GM18868 (cell line): ENCODE data around the gene DNAJC13.
A peak's percentile ranks its signal among the peaks of the same experiment; 100 is the strongest.

Experiments used
- ATAC-seq: cut with Tn5 transposase; IDR thresholded peaks from one replicate; pipeline ENCODE4 v1.9.1; 2021; ENCODE audit warnings: mild to moderate bottlenecking, moderate library complexity; ENCODE audit not compliant: unreplicated experiment

DNAJC13 gene

GRCh38 chr3:132457286-132457685 is 40.0 kb downstream of the DNAJC13 start:
- no peak for ATAC-seq

DNA sequence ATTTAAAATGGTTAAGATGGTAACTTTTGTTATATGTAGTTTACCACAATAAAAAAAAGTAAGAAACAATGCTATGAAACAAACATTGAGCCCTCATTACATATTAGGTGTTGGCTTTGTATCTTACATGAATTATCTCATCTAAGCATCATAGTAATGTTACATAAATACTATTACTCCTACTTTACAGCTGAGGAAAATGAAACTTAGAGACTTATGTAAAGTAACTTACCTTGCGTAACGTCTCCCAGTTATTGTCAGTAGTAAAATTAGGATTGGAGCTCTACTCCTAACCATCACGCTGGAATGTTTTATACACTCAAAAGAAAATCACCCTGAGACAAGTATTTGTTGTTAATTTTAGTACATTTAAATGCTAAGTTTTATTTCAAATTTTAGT is 42.2 kb downstream of the DNAJC13 start:
- ATAC-seq: no peak

GRCh38 chr3:132461544-132461943 is 44.2 kb downstream of the DNAJC13 start:
- no peak for ATAC-seq

- ATAC-seq: no peak
Observed at GRCh38 chr3:132464066-132464465, 46.8 kb downstream of the DNAJC13 start.

GRCh38 chr3:132469326-132469725 is 52.0 kb downstream of the DNAJC13 start:
- no peak for ATAC-seq

GRCh38 chr3:132486099-132486498 is 68.8 kb downstream of the DNAJC13 start:
- no peak for ATAC-seq

- no peak for ATAC-seq
Observed at GRCh38 chr3:132488151-132488550, 70.8 kb downstream of the DNAJC13 start.

GRCh38 chr3:132499071-132499470 is 81.8 kb downstream of the DNAJC13 start:
- no peak for ATAC-seq

- ATAC-seq: no peak
Observed at GRCh38 chr3:132503559-132503958, 86.3 kb downstream of the DNAJC13 start.

DNA sequence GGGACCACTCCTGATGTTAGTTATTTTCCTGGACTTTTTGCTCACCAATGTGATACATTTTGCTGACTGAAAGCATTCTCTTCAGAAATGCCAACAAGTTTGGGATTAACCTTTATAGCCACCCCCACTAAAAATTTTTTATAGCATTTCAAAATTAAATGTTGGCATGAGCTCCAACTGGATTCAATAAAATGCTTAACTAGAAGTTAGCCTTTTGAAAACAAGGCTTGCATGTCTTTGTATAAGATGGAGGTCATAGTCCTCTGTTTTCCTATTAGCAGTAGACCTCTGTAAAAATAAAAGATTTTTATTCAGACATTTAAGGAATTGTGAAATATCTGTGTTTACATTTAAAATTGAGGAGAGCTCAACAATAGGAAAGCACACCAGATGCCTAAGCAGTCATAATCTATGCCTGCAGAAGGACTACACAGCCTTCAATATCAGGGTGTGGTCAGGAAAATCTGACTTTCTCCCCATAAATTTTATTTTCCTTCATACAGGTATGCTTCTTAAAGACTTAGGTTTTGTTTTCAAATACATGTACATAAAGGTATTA is 87.2 kb downstream of the DNAJC13 start:
- ATAC-seq: no peak

GRCh38 chr3:132507657-132508056 is 90.4 kb downstream of the DNAJC13 start:
- no peak for ATAC-seq

DNA sequence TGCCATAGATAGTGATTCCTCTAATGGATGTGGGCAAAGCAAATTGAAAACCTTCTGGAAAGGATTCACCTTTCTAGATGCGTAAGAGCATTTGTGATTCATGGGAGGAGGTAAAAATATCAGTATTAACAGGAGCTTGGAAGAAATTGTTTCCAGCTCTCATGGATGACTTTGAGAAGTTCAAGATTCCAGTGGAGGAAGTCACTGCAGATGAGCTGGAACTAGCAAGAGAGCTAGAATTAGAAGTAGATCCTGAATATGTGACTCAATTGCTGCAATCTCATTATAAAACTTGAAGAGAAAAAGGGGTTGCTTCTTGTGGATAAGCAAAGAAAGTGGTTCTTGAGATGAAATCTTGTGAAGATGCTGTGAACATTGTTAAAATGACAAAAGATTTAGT is 91.8 kb downstream of the DNAJC13 start:
- ATAC-seq: no peak

DNA sequence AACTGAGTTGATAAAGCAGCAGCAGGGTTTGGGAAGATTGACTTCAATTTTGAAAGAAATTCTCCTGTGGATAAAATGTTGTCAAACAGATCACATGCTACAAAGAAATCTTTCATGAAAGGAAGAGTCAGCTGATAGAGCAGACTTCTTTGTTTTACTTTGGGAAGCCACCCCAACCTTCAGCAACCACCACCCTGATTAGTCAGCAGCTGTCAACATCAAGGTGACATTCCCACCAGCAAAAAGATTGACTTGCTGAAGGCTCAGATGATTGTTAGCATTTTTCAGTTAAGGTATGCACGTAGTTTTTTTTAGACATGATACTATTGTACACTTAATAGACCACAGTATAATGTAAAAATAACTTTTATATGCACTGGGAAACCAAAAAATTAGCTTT is 92.2 kb downstream of the DNAJC13 start:
- ATAC-seq: no peak

- no peak for ATAC-seq
Observed at GRCh38 chr3:132513057-132513456, 95.8 kb downstream of the DNAJC13 start.

DNA sequence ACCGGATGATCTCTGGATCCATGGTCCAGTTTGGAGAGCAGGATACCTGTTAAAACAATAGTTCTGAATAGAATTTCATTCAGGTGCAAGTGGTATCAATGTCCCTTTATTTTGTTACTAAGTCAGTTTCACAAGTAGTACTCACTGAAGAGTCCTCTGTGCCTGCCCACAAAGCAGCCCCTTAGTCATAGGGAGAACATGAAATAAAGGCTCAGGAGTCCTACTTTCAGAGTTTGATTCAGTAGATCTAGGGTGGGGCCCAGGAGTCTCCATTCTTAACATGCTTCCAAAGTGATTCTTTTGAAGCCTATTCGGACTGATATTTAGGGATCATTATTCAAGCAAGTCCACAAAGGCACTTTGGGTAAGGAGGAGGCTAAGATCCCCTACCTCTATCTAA is 100.0 kb downstream of the DNAJC13 start:
- ATAC-seq: no peak

DNA sequence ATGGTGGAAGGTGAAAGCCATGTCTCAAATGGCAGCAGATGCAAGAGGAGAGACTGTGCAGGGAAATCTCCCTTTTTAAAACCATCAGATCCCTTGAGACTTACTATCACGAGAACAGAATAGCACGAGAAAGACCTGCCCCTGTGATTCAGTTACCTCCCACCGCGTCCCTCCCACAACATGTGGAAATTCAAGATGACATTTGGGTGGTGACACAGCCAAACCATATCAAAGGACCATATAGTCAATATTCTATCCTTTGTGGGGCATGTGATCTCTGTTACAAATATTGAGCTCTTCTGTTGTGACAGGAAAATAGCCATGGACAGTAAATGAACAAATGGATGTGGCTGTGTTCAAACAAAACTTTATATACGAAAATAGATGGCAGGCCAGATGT is 102.6 kb downstream of the DNAJC13 start:
- no peak for ATAC-seq

GRCh38 chr3:132521901-132522300 is 104.6 kb downstream of the DNAJC13 start:
- no peak for ATAC-seq

- peak; percentile 97 for ATAC-seq
Observed at GRCh38 chr3:132522353-132522752, 105.1 kb downstream of the DNAJC13 start.

DNA sequence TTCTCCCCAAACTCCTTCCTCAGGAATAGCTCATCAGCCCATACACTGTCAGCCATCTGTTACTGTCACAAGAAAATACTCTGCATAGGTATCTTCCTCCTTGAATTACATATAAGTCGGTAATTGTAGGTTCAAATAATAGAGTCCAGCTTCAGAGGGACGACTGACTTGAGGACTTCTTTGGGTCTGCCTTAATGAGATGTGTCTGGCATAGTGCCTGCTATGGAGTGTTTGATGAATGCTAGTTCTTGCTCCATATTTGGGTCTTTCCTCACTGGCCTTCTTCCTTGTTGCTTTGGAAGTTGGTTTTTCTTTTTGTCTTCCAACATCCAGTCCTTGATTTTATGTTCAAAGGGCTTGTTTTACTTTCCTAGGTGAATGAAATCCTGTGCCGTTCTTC is 113.3 kb downstream of the DNAJC13 start:
- no peak for ATAC-seq

DNA sequence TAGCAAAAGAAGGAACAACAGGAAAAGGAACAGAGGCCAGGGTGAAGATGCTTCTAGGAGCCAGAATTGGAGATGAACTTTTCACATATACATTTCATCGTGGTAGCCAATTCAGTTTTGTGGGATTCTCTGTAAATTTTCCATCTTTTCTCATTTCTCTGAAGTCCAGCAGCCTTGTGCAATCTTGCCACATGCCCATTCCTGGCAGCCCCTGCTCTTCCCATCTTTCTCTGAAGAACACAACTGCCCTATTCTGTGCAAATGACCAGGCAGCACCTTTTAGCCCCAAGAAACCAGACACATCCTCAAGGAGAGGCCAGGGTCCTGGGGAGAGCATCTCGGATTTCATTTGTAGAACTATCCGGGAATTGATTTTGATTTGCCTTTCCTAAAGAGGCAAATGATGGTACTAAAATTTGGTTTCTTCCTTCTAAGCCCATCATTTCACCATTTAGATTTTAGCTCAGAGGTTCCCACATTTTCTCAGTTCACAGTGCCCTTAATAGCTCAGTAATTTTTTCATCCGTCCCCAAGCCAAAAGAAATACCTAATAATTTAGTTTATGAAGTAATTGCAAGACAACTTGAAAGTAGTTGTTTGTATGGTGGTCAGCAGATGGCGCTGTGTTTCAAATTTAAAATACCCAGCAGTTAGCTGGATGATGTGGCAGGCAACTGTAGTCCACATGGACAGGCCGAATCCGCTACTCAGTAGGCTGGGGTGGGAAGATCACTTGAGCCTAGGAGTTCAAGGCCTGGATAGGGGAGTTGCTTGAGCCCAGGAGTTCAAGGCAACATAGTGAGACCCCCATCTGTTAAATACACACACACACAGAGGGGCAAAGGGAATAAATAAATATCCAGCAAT is 118.5 kb downstream of the DNAJC13 start:
- peak; percentile 63 for ATAC-seq

GRCh38 chr3:132536442-132537153 is 119.3 kb downstream of the DNAJC13 start:
- peak; percentile 16 for ATAC-seq

GRCh38 chr3:132537297-132537696 is 120.0 kb downstream of the DNAJC13 start:
- no peak for ATAC-seq
